OCI-LY3 (cell line): ENCODE data around the gene GBP5.

ENCODE experiments used
- CTCF ChIP-seq: fragments of 200-600, 300-600 bp; sonication (generic); IDR thresholded peaks from 2 replicates; pipeline ENCODE4 v1.5.1; 2014; ENCODE audit warnings: antibody characterized with exemption, low read length, low read depth
- EZH2phosphoT487 ChIP-seq: fragments of 200-600 bp; shearing (Covaris generic); IDR thresholded peaks from 2 replicates; pipeline ENCODE4 v1.6.1; 2018; ENCODE audit warnings: antibody characterized with exemption, mixed run types, low read depth

- TF ChIP-seq CTCF = no peak
- no peak for TF ChIP-seq EZH2phosphoT487
These were observed 30.2 kb upstream of the GBP5 start for GRCh38 chr1:89302697-89303332.
